GM23338 (cell line): ENCODE data around the gene MTR. TPM values are rescaled to one million over a fixed set of nuclear protein-coding genes. Genes with fewer than 3 reads are reported as not detected.

Experiments used
- ATAC-seq: fragments of 200-7000 bp; cut with Tn5 transposase; 3 replicates; pipeline ENCODE4 v1.9.1; 2020
- DNase-seq: peaks from one replicate; pipeline ENCODE4 v3.0.0-alpha.2; 2015; ENCODE audit warnings: low spot score
- H2AFZ ChIP-seq: fragments of 200-600 bp; sonication (generic); 2 replicates; pipeline ENCODE4 v1.8.0; 2016; ENCODE audit warnings: antibody characterized with exemption, mild to moderate bottlenecking, moderate library complexity
- H3F3A ChIP-seq: fragments of 200-600 bp; sonication (generic); replicated peaks from 2 replicates; pipeline ENCODE4 v1.8.0; 2017; ENCODE audit warnings: antibody characterized with exemption, mixed run types, low read depth
- H3K27ac ChIP-seq: fragments of 200-600 bp; sonication (generic); 2 replicates; pipeline ENCODE4 v1.6.1; 2016; ENCODE audit warnings: low read depth
- H3K27me3 ChIP-seq: fragments of 200-600 bp; sonication (generic); 2 replicates; pipeline ENCODE4 v1.8.0; 2016; ENCODE audit warnings: mild to moderate bottlenecking, mixed run types, moderate library complexity; ENCODE audit not compliant: insufficient read depth
- H3K36me3 ChIP-seq: fragments of 200-600 bp; sonication (generic); 2 replicates; pipeline ENCODE4 v1.8.0; 2016; ENCODE audit warnings: mild to moderate bottlenecking; ENCODE audit not compliant: insufficient read depth
- H3K4me1 ChIP-seq: fragments of 200-600 bp; sonication (generic); 2 replicates; pipeline ENCODE4 v1.8.0; 2016; ENCODE audit warnings: mild to moderate bottlenecking, moderate library complexity; ENCODE audit not compliant: insufficient read depth
- H3K4me2 ChIP-seq: fragments of 200-600 bp; sonication (generic); 2 replicates; pipeline ENCODE4 v1.7.1; 2017; ENCODE audit warnings: mixed run types
- H3K4me3 ChIP-seq: fragments of 200-600 bp; sonication (generic); 2 replicates; pipeline ENCODE4 v1.6.1; 2016; ENCODE audit warnings: mixed run types
- H3K79me2 ChIP-seq: fragments of 200-600 bp; sonication (generic); replicated peaks from 2 replicates; pipeline ENCODE4 v1.8.0; 2017; ENCODE audit warnings: mild to moderate bottlenecking; ENCODE audit not compliant: insufficient read depth
- H3K9me2 ChIP-seq: fragments of 200-600 bp; sonication (generic); 2 replicates; pipeline ENCODE4 v1.8.0; 2017; ENCODE audit not compliant: insufficient read depth
- H4K20me1 ChIP-seq: fragments of 200-600 bp; sonication (generic); replicated peaks from 2 replicates; pipeline ENCODE4 v1.8.0; 2017; ENCODE audit warnings: mild to moderate bottlenecking; ENCODE audit not compliant: insufficient read depth
- H3K27ac Mint-ChIP-seq: 2 replicates; pipeline ENCODE4 v1.8.0; 2020; ENCODE audit warnings: inconsistent platforms, mild to moderate bottlenecking, moderate library complexity, mixed read lengths
- H3K27me3 Mint-ChIP-seq: 3 replicates; pipeline ENCODE4 v1.8.0; 2022; ENCODE audit warnings: low read depth, mild to moderate bottlenecking, moderate library complexity, mixed read lengths, inconsistent platforms; ENCODE audit not compliant: insufficient read depth, poor library complexity
- H3K36me3 Mint-ChIP-seq: 3 replicates; pipeline ENCODE4 v1.8.0; 2021; ENCODE audit warnings: low read depth, mild to moderate bottlenecking, inconsistent platforms, moderate library complexity, mixed read lengths
- H3K4me1 Mint-ChIP-seq: 3 replicates; pipeline ENCODE4 v1.8.0; 2020; ENCODE audit warnings: mild to moderate bottlenecking, inconsistent platforms, mixed read lengths
- H3K4me3 Mint-ChIP-seq: 3 replicates; pipeline ENCODE4 v1.8.0; 2021; ENCODE audit warnings: moderate library complexity, mild to moderate bottlenecking, inconsistent platforms, mixed read lengths
- H3K9me3 Mint-ChIP-seq: 3 replicates; pipeline ENCODE4 v1.8.0; 2020; ENCODE audit warnings: moderate library complexity, mild to moderate bottlenecking, inconsistent platforms, mixed read lengths
- CREB1 ChIP-seq: fragments of 250-450 bp; sonication (Bioruptor Pico); IDR thresholded peaks from 2 replicates; pipeline ENCODE4 v1.5.0; 2020; ENCODE audit warnings: low read depth, mild to moderate bottlenecking, moderate library complexity
- CTCF ChIP-seq, 2 experiments: fragments of 200-600 bp in 1 of 2; sonication (generic) in 1 of 2; conservative IDR thresholded peaks; 2 replicates each; pipeline versions ENCODE4 v1.5.1 to v1.6.1; 2016 to 2017; ENCODE audit warnings: antibody characterized with exemption in 2 of 2, low read depth in 2 of 2, mild to moderate bottlenecking in 2 of 2, moderate library complexity in 1 of 2
- ETS1 ChIP-seq: IDR thresholded peaks from 2 replicates; pipeline ENCODE4 v1.6.1; 2016; ENCODE audit warnings: antibody characterized with exemption
- EZH2 ChIP-seq: fragments of 200-600 bp; sonication (generic); IDR thresholded peaks from one replicate; pipeline ENCODE4 v1.8.0; 2017; ENCODE audit warnings: antibody characterized with exemption, mild to moderate bottlenecking, low read depth; ENCODE audit not compliant: unreplicated experiment
- EZH2phosphoT487 ChIP-seq: fragments of 200-600 bp; sonication (generic); IDR thresholded peaks from one replicate; pipeline ENCODE4 v1.8.1; 2018; ENCODE audit warnings: antibody characterized with exemption; ENCODE audit not compliant: unreplicated experiment
- JUNB ChIP-seq: IDR thresholded peaks from one replicate; pipeline ENCODE4 v1.6.1; 2016; ENCODE audit warnings: antibody characterized with exemption; ENCODE audit not compliant: unreplicated experiment
- NANOG ChIP-seq: IDR thresholded peaks from 2 replicates; pipeline ENCODE4 v1.6.1; 2016; ENCODE audit warnings: antibody characterized with exemption, borderline replicate concordance
- POLR2AphosphoS5 ChIP-seq: IDR thresholded peaks from 2 replicates; pipeline ENCODE4 v1.6.1; 2016; ENCODE audit warnings: antibody characterized with exemption, low read depth
- REST ChIP-seq: IDR thresholded peaks from one replicate; pipeline ENCODE4 v1.6.1; 2018; ENCODE audit warnings: antibody characterized with exemption; ENCODE audit not compliant: unreplicated experiment
- STAT1 ChIP-seq: IDR thresholded peaks from one replicate; pipeline ENCODE4 v1.6.1; 2016; ENCODE audit warnings: antibody characterized with exemption; ENCODE audit not compliant: unreplicated experiment
- ZNF114 ChIP-seq: fragments of 250-450 bp; sonication (Bioruptor Pico); IDR thresholded peaks from 2 replicates; pipeline ENCODE4 v1.5.0; 2020; ENCODE audit warnings: mild to moderate bottlenecking, moderate library complexity
- ZNF331 ChIP-seq: fragments of 250-450 bp; sonication (Bioruptor Pico); IDR thresholded peaks from 2 replicates; pipeline ENCODE4 v1.5.0; 2020; ENCODE audit warnings: low read depth, mild to moderate bottlenecking, moderate library complexity
- ZNF462 ChIP-seq: fragments of 250-450 bp; sonication (Bioruptor Pico); IDR thresholded peaks from 2 replicates; pipeline ENCODE4 v1.5.0; 2020; ENCODE audit warnings: mild to moderate bottlenecking, moderate library complexity
- polyA plus RNA-seq: library from polyadenylated mRNA; unstranded; fragments of >200 nt; fragmentation: Nextera tagmentation; extraction: Ambion mirVana; gene quantifications from 2 replicates; pipeline ENCODE4 v1.2.1, GENCODE V29; 2016
- total RNA-seq: library from RNA; depleted of rRNA; stranded (reverse); fragments of >200 nt; shearing (Covaris generic); gene quantifications from 2 replicates; pipeline ENCODE4 v1.2.3, GENCODE V29; 2014

MTR gene
- total and polyA plus RNA-seq, 2 experiments from 2014 or later, result 6.4 to 20.0 TPM

GRCh38 chr1:236800623-236801022 is 5.5 kb downstream of the MTR start:
- no peak for TF ChIP-seq EZH2phosphoT487
- no peak for TF ChIP-seq JUNB
- TF ChIP-seq POLR2AphosphoS5, result no peak
- TF ChIP-seq ZNF331, result no peak
- no peak for TF ChIP-seq STAT1
- TF ChIP-seq CTCF (conservative IDR thresholded peaks at IDR 0.05; ENCODE audit: low read depth in 2 of 2), result no peak
- no peak for TF ChIP-seq EZH2
- no peak for TF ChIP-seq REST
- no peak for TF ChIP-seq CREB1 (CRISPR knock-in tag)
- no peak for TF ChIP-seq ZNF462 (CRISPR knock-in tag)
- no peak for TF ChIP-seq NANOG
- TF ChIP-seq ZNF114, result no peak
- TF ChIP-seq ETS1, result no peak
- no peak overlapping the region for H3K4me3 Mint-ChIP-seq
- H3K9me3 Mint-ChIP-seq, result no peaks in the 10 kb centered on the region
- ATAC-seq (no peak), DNase-seq (no peak)
- Histone ChIP-seq H3K27ac (no peak overlapping the region), H3K4me3 (no peak overlapping the region), H4K20me1 (peaks cover 13% of the 10 kb centered on the region), H3K79me2 (peaks cover 65% of the 10 kb centered on the region), H3K4me2 (no peak overlapping the region), H3K36me3 (no peaks in the 10 kb centered on the region), H3K9me2 (no peaks in the 10 kb centered on the region), H3F3A (no peaks in the 10 kb centered on the region), H3K27me3 (no peaks in the 10 kb centered on the region), H3K4me1 (0 out of 2 replicates have a peak, but pooled peaks cover 3% of the 10 kb centered on the region), H2AFZ (no peak overlapping the region)
- H3K27me3 Mint-ChIP-seq, result peaks cover 3% of the 10 kb centered on the region
- H3K27ac Mint-ChIP-seq, result no peak overlapping the region
- H3K36me3 Mint-ChIP-seq, result no peaks in the 10 kb centered on the region; the same call in 2 of the 3 replicates
- peaks cover 6% of the 10 kb centered on the region; the same call in 2 of the 3 replicates for H3K4me1 Mint-ChIP-seq
